ENCODE measurements around the gene CATSPERZ. TPM values are rescaled to one million over a fixed set of nuclear protein-coding genes. Genes with fewer than 3 reads are reported as not detected.

Gene CATSPERZ
- total and polyA plus RNA-seq, 9 of the 15 experiments (the other 6 are each of a cell fraction or from before 2014, with no cell fraction given) = 0.86 to 8.5 (median 3.5) TPM

- TF ChIP-seq TSHZ1 (CRISPR knock-in tag; IDR thresholded peaks at IDR 0.05) (no peak), XRCC4 (IDR thresholded peaks at IDR 0.05; ENCODE audit: extremely low read depth, insufficient read depth, insufficient read length) (no peak), NR0B1 (IDR thresholded peaks at IDR 0.05; ENCODE audit: partially characterized antibody) (no peak), IRF1 (CRISPR knock-in tag; IDR thresholded peaks at IDR 0.05; ENCODE audit: borderline replicate concordance) (no peak), ASH1L (IDR thresholded peaks at IDR 0.05; ENCODE audit: borderline replicate concordance, low read depth, partially characterized antibody) (no peak), HMGN3 (IDR thresholded peaks at IDR 0.05; ENCODE audit: borderline replicate concordance, extremely low read depth, insufficient read length, low read depth, low read length) (peak; percentile 33), TBP (optimal IDR thresholded peaks at IDR 0.05; ENCODE audit: low read depth, low read length) (peak; percentile 32), ZNF699 (CRISPR knock-in tag; IDR thresholded peaks at IDR 0.05; ENCODE audit: insufficient replicate concordance) (no peak), E2F3 (CRISPR knock-in tag; IDR thresholded peaks at IDR 0.05) (no peak), MXD1 (CRISPR knock-in tag; IDR thresholded peaks at IDR 0.05; ENCODE audit: borderline replicate concordance, poor library complexity, severe bottlenecking) (no peak), ZNF780A (CRISPR knock-in tag; IDR thresholded peaks at IDR 0.05) (no peak), POLR2AphosphoS5 (IDR thresholded peaks at IDR 0.05; ENCODE audit: control insufficient read depth, insufficient read depth, low read depth, low read length) (no peak), NR4A1 (CRISPR knock-in tag; IDR thresholded peaks at IDR 0.05) (no peak), NR4A1 (tag; IDR thresholded peaks at IDR 0.05) (peak; percentile 79; the same call in 1 of the 2 replicates), TFE3 (CRISPR knock-in tag; IDR thresholded peaks at IDR 0.05) (no peak)
Observed at GRCh38 chr11:64331569-64332371, 31.6 kb downstream of the CATSPERZ start (continued).
